H1 (cell line): ENCODE measurements around the gene TNFAIP8L3.

ENCODE experiments used
- ASH2L ChIP-seq: fragments of 200-600, 300-600 bp; sonication (generic); IDR thresholded peaks from one replicate; pipeline ENCODE4 v1.7.1; 2017; ENCODE audit warnings: low read length
- CHD2 ChIP-seq: IDR thresholded peaks from 2 replicates; pipeline ENCODE4 v1.6.1; 2012; ENCODE audit warnings: low read length, improper control_type of control experiment
- EGR1 ChIP-seq: IDR thresholded peaks from 2 replicates; pipeline ENCODE4 v1.6.1; 2011; ENCODE audit warnings: low read depth, low read length, borderline replicate concordance
- EP300 ChIP-seq, 2 experiments: IDR thresholded peaks; 1 replicate in 1 of 2; 2 replicates in 1 of 2; pipeline ENCODE4 v1.6.1; 2011 to 2012; ENCODE audit warnings: low read depth in 2 of 2, low read length in 2 of 2, mild to moderate bottlenecking in 2 of 2, borderline replicate concordance in 1 of 2, inconsistent platforms in 1 of 2, moderate library complexity in 1 of 2
- JUND ChIP-seq: IDR thresholded peaks from 2 replicates; pipeline ENCODE4 v1.6.1; 2011; ENCODE audit warnings: mild to moderate bottlenecking, improper control_type of control experiment, low read length
- POLR2A ChIP-seq, 2 experiments: IDR thresholded peaks; 1 replicate in 1 of 2; 2 replicates in 1 of 2; pipeline ENCODE4 v1.6.1; 2011; ENCODE audit warnings: low read depth in 2 of 2, low read length in 2 of 2, mild to moderate bottlenecking in 2 of 2; ENCODE audit errors: control extremely low read depth in 1 of 2
- ZNF274 ChIP-seq: IDR thresholded peaks from 2 replicates; pipeline ENCODE4 v1.7.0; 2012; ENCODE audit warnings: low read length, borderline replicate concordance; ENCODE audit errors: extremely low read depth
- TF ChIP-seq, protein P1 (sequence below), 3 experiments: IDR thresholded peaks; 1 replicate in 2 of 3; 2 replicates in 1 of 3; pipeline versions ENCODE4 v1.5.1 to v1.6.1; 2011; ENCODE audit warnings: low read length in 3 of 3, mild to moderate bottlenecking in 3 of 3, inconsistent platforms in 2 of 3, low read depth in 1 of 3, moderate library complexity in 1 of 3; ENCODE audit not compliant: insufficient read depth in 1 of 3; ENCODE audit errors: control extremely low read depth in 1 of 3

DNA sequence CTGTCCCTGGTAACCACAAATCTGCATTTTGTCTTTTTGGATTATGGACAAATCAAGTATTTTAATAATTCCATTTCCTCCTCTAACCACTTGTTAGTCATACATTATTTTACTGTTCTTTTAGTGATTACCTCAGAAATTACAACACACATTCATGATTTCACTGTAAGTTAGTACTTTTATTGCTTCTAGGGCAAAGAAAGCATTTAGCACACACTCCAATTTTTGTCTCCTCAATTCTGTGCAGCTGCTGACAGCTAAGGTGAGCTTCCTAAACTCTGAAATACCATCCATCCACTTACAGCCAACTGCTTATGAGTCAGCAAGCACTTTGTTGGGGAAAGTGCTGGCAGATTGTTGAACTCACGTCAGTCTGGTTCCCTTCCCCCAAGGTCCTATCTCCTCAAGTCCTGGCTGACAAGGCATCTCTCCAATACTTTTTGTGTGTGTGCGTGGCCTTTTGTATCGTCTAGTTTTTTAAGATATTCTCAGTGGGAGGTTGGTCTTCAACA lies 49.4 kb upstream of the TNFAIP8L3 start:
- TF ChIP-seq EGR1 = no peak
- TF ChIP-seq, protein P1, sequence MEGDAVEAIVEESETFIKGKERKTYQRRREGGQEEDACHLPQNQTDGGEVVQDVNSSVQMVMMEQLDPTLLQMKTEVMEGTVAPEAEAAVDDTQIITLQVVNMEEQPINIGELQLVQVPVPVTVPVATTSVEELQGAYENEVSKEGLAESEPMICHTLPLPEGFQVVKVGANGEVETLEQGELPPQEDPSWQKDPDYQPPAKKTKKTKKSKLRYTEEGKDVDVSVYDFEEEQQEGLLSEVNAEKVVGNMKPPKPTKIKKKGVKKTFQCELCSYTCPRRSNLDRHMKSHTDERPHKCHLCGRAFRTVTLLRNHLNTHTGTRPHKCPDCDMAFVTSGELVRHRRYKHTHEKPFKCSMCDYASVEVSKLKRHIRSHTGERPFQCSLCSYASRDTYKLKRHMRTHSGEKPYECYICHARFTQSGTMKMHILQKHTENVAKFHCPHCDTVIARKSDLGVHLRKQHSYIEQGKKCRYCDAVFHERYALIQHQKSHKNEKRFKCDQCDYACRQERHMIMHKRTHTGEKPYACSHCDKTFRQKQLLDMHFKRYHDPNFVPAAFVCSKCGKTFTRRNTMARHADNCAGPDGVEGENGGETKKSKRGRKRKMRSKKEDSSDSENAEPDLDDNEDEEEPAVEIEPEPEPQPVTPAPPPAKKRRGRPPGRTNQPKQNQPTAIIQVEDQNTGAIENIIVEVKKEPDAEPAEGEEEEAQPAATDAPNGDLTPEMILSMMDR (IDR thresholded peaks at IDR 0.05; ENCODE audit: control extremely low read depth in 1 of 3, insufficient read depth in 1 of 3, low read depth in 1 of 3, low read length in 3 of 3) = no peak
- TF ChIP-seq EP300 (IDR thresholded peaks at IDR 0.05; ENCODE audit: borderline replicate concordance in 1 of 2, low read depth in 2 of 2, low read length in 2 of 2) = no peak
- no peak for TF ChIP-seq JUND
- no peak for TF ChIP-seq POLR2A (IDR thresholded peaks at IDR 0.05; ENCODE audit: control extremely low read depth in 1 of 2, low read depth in 2 of 2, low read length in 2 of 2)
- TF ChIP-seq ASH2L = no peak
- no peak for TF ChIP-seq CHD2
- no peak for TF ChIP-seq ZNF274
